Activated naive CD8-positive, alpha-beta T cell treated with anti-CD3 and anti-CD28 coated beads for 36 hours (primary cell): Measurements from ENCODE around the gene DHRSX. TPM values are rescaled to one million over a fixed set of nuclear protein-coding genes. Genes with fewer than 3 reads are reported as not detected.
"Not testable (repeated sequence)": the region's sequence is repeated elsewhere in the genome, so short reads cannot be mapped to it uniquely, and the experiment has no call there.

Source experiments
- DNase-seq: peaks from one replicate; pipeline ENCODE4 v3.0.0; 2021
- H3K27ac Mint-ChIP-seq: one replicate; pipeline ENCODE4 v1.8.0; 2022; ENCODE audit warnings: mild to moderate bottlenecking, moderate library complexity, mixed read lengths
- H3K27me3 Mint-ChIP-seq: one replicate; pipeline ENCODE4 v1.8.0; 2022; ENCODE audit warnings: mild to moderate bottlenecking, mixed read lengths
- H3K36me3 Mint-ChIP-seq: one replicate; pipeline ENCODE4 v1.8.0; 2021; ENCODE audit warnings: mild to moderate bottlenecking, mixed read lengths
- H3K4me1 Mint-ChIP-seq: one replicate; pipeline ENCODE4 v1.8.0; 2021; ENCODE audit warnings: mixed read lengths
- H3K4me3 Mint-ChIP-seq: one replicate; pipeline ENCODE4 v1.8.0; 2022; ENCODE audit warnings: mild to moderate bottlenecking, moderate library complexity, mixed read lengths
- H3K9me3 Mint-ChIP-seq: one replicate; pipeline ENCODE4 v1.8.0; 2022; ENCODE audit warnings: mixed read lengths
- total RNA-seq, 2 experiments: library from RNA; stranded (reverse); gene quantifications; one replicate each; pipeline ENCODE4 v1.2.3, GENCODE V29; 2021

Gene DHRSX
- total RNA-seq, 2 experiments from 2014 or later, result 18.2 to 19.7 TPM

- Mint-ChIP-seq H3K27ac (no peak overlapping the region), H3K36me3 (peaks cover 69% of the 10 kb centered on the region)
Measured at GRCh38 chrX:2220296-2220695, 280.5 kb downstream of the DHRSX start.

GRCh38 chrX:2214138-2214823 lies 286.5 kb downstream of the DHRSX start:
- not testable (repeated sequence) for H3K27me3 Mint-ChIP-seq, DNase-seq, H3K4me1 Mint-ChIP-seq, H3K4me3 Mint-ChIP-seq
- Mint-ChIP-seq H3K36me3 (peaks cover 20% of the 10 kb centered on the region), H3K9me3 (peaks cover 30% of the 10 kb centered on the region), H3K27ac (peak overlapping the region; percentile 58)

More at GRCh38 chrX:2220296-2220695, 280.5 kb downstream of the DHRSX start:
- H3K27me3 Mint-ChIP-seq, result no peaks in the 10 kb centered on the region
- H3K4me3 Mint-ChIP-seq, result no peak overlapping the region
- H3K9me3 Mint-ChIP-seq, result peaks cover 47% of the 10 kb centered on the region
- H3K4me1 Mint-ChIP-seq, result no peaks in the 10 kb centered on the region
- DNase-seq, result no peak

DNA sequence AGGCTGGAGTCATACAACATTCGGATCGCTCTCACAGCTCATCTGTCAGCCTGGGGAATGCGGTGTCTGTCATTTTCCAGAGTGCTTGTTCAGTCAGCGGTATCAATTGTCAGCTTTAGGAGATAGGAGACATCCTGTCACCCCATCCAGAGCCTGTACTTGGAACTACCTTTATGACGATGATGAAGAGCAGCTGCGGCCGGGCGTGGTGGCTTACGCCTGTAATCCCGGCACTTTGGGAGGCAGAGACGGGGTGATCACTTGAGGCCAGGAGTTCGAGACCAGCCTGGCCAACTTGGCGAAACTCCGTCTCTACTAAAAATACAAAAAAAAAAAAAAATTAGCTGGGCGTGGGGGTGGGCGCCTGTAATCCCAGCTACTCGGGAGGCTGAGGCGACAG lies 289.1 kb downstream of the DHRSX start:
- not testable (repeated sequence) for H3K4me1 Mint-ChIP-seq, H3K27me3 Mint-ChIP-seq, H3K27ac Mint-ChIP-seq, DNase-seq, H3K4me3 Mint-ChIP-seq
- peaks cover 16% of the 10 kb centered on the region for H3K9me3 Mint-ChIP-seq
- H3K36me3 Mint-ChIP-seq, result peaks cover 19% of the 10 kb centered on the region

- peaks cover 1% of the 10 kb centered on the region for H3K36me3 Mint-ChIP-seq
- DNase-seq, result no peak
- H3K4me3 Mint-ChIP-seq, result no peak overlapping the region
- peaks cover 6% of the 10 kb centered on the region for H3K9me3 Mint-ChIP-seq
- no peaks in the 10 kb centered on the region for H3K4me1 Mint-ChIP-seq
- H3K27me3 Mint-ChIP-seq, result no peaks in the 10 kb centered on the region
- no peak overlapping the region for H3K27ac Mint-ChIP-seq
Measured at GRCh38 chrX:2193273-2193592, 307.5 kb downstream of the DHRSX start.

- H3K4me1 Mint-ChIP-seq, result no peaks in the 10 kb centered on the region
- no peak overlapping the region for H3K27ac Mint-ChIP-seq
Measured at GRCh38 chrX:2192584-2193272, 308.0 kb downstream of the DHRSX start.

GRCh38 chrX:2188840-2189239 lies 311.9 kb downstream of the DHRSX start:
- no peak overlapping the region for H3K27ac Mint-ChIP-seq
- DNase-seq, result no peak
- peaks cover 3% of the 10 kb centered on the region for H3K36me3 Mint-ChIP-seq

More at GRCh38 chrX:2192584-2193272, 308.0 kb downstream of the DHRSX start:
- DNase-seq, result no peak
- Mint-ChIP-seq H3K27me3 (no peaks in the 10 kb centered on the region), H3K9me3 (peaks cover 11% of the 10 kb centered on the region), H3K4me3 (no peak overlapping the region), H3K36me3 (peaks cover 2% of the 10 kb centered on the region)

GRCh38 chrX:2188330-2188792 lies 312.4 kb downstream of the DHRSX start:
- peaks cover 12% of the 10 kb centered on the region for H3K9me3 Mint-ChIP-seq
- H3K27ac Mint-ChIP-seq, result no peak overlapping the region
- H3K27me3 Mint-ChIP-seq, result no peaks in the 10 kb centered on the region
- no peak for DNase-seq
- H3K4me1 Mint-ChIP-seq, result no peaks in the 10 kb centered on the region
- peaks cover 3% of the 10 kb centered on the region for H3K36me3 Mint-ChIP-seq
- no peak overlapping the region for H3K4me3 Mint-ChIP-seq

More at GRCh38 chrX:2188840-2189239, 311.9 kb downstream of the DHRSX start:
- Mint-ChIP-seq H3K4me1 (no peaks in the 10 kb centered on the region), H3K27me3 (no peaks in the 10 kb centered on the region), H3K9me3 (peaks cover 12% of the 10 kb centered on the region), H3K4me3 (no peak overlapping the region)

GRCh38 chrX:2187352-2188115 lies 313.2 kb downstream of the DHRSX start:
- Mint-ChIP-seq H3K4me1 (no peaks in the 10 kb centered on the region), H3K4me3 (no peak overlapping the region), H3K27ac (no peak overlapping the region), H3K27me3 (no peaks in the 10 kb centered on the region), H3K9me3 (peaks cover 10% of the 10 kb centered on the region), H3K36me3 (peaks cover 3% of the 10 kb centered on the region)
- no peak for DNase-seq

- Mint-ChIP-seq H3K27ac (no peak overlapping the region), H3K4me1 (no peaks in the 10 kb centered on the region), H3K36me3 (peaks cover 3% of the 10 kb centered on the region), H3K4me3 (no peak overlapping the region), H3K9me3 (peaks cover 9% of the 10 kb centered on the region), H3K27me3 (no peaks in the 10 kb centered on the region)
- no peak for DNase-seq
Measured at GRCh38 chrX:2185341-2186082, 315.3 kb downstream of the DHRSX start.

DNA sequence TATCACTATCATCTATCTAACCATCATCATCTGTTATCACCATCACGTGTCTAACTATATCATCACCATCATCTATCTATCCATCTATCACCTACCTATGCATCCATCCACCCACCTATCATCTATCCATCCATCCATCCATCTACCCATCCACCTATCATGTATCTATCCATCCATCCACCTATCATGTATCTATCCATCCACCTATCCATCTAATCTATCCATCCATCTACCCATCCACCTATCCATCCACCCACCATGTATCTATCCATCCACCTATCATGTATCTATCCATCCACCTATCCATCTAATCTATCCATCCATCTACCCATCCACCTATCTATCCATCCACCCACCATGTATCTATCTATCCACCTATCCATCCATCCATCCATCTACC lies 316.7 kb downstream of the DHRSX start:
- Mint-ChIP-seq H3K4me3 (no peak overlapping the region), H3K9me3 (peaks cover 7% of the 10 kb centered on the region), H3K36me3 (peaks cover 2% of the 10 kb centered on the region), H3K4me1 (no peaks in the 10 kb centered on the region), H3K27me3 (no peaks in the 10 kb centered on the region), H3K27ac (no peak overlapping the region)
- no peak for DNase-seq

DNA sequence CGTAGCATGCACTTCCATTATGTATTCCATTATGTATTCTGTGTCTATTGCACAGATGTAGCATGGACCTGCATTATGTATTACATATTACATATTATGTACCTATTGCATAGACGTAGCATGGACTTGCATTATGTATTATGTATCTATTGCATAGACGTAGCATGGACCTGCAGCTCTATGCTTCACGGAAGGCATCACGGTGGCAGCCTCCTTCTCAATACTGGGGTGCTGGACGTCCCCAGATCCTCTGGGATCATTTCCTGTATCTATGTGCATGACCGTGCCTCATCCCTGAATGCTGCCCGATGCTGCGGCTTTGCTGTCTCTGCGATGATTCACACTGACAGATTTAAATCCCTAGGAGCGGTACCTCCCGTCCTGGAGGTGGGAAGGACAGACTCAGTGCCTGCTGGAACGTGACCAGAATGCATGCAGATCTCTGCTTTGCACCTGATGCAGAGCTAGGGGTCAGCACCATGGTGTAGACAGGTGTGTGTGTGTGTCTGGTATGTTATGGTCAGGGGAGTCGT lies 317.5 kb downstream of the DHRSX start:
- no peak overlapping the region for H3K27ac Mint-ChIP-seq
- peaks cover 7% of the 10 kb centered on the region for H3K9me3 Mint-ChIP-seq
- H3K27me3 Mint-ChIP-seq, result no peaks in the 10 kb centered on the region

DNA sequence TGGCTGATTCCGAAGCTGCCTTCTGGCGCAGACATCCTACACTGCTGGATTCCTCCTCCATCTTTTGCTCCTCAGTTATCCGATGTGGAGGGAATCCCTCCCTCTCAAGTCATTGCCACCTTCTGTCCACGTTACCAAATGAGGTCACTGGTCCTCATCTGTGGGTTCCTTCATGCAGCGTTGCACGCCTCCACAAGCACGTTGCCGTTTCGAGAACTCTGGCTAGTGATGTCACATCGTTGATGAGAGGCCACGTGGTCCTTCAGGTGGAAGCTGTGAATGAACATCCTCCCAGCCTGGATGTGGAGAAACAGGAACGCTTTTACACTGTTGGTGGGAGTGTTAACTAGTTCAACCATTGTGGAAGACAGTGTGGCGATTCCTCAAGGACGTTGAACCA lies 323.2 kb downstream of the DHRSX start:
- Mint-ChIP-seq H3K27me3 (no peaks in the 10 kb centered on the region), H3K9me3 (peaks cover 6% of the 10 kb centered on the region), H3K4me1 (no peaks in the 10 kb centered on the region), H3K36me3 (no peaks in the 10 kb centered on the region), H3K4me3 (no peak overlapping the region), H3K27ac (no peak overlapping the region)
- no peak for DNase-seq

More for the DNA sequence above, 317.5 kb downstream of the DHRSX start:
- no peaks in the 10 kb centered on the region for H3K4me1 Mint-ChIP-seq
- no peak for DNase-seq
- no peak overlapping the region for H3K4me3 Mint-ChIP-seq
- H3K36me3 Mint-ChIP-seq, result peaks cover 2% of the 10 kb centered on the region

DNA sequence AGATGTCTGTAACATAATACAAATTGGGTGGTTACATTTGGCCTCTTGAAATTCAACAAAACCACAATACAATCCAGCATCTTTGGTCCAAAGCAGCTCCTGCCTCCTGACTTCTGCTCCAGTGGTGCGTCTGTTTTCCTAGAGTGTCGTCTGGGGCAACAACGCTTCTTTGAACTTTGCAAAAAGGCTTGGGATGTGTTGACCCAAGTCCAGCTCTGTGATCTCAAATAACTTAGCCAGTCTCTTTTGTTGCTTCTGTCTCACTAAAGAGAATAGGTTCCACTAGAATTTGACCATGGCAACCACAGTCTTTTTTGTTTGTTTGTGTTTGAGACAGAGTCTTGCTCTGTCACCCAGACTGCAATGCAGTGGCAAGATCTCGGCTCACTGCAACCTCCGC lies 324.0 kb downstream of the DHRSX start:
- Mint-ChIP-seq H3K27me3 (no peaks in the 10 kb centered on the region), H3K36me3 (no peaks in the 10 kb centered on the region)
- no peak for DNase-seq

GRCh38 chrX:2176274-2176673 lies 324.5 kb downstream of the DHRSX start:
- DNase-seq, result no peak
- Mint-ChIP-seq H3K4me3 (no peak overlapping the region), H3K27me3 (no peaks in the 10 kb centered on the region), H3K9me3 (peaks cover 7% of the 10 kb centered on the region), H3K36me3 (no peaks in the 10 kb centered on the region), H3K27ac (no peak overlapping the region), H3K4me1 (no peaks in the 10 kb centered on the region)

More for the DNA sequence above, 324.0 kb downstream of the DHRSX start:
- H3K9me3 Mint-ChIP-seq, result peaks cover 6% of the 10 kb centered on the region
- H3K4me1 Mint-ChIP-seq, result no peaks in the 10 kb centered on the region
- no peak overlapping the region for H3K4me3 Mint-ChIP-seq
- H3K27ac Mint-ChIP-seq, result no peak overlapping the region
